Measurements from ENCODE around the gene ASIC2. TPM values are rescaled to one million over a fixed set of nuclear protein-coding genes. Genes with fewer than 3 reads are reported as not detected.

The ASIC2 gene
- total RNA-seq, 1 experiment from 2014 or later: not detected

DNA sequence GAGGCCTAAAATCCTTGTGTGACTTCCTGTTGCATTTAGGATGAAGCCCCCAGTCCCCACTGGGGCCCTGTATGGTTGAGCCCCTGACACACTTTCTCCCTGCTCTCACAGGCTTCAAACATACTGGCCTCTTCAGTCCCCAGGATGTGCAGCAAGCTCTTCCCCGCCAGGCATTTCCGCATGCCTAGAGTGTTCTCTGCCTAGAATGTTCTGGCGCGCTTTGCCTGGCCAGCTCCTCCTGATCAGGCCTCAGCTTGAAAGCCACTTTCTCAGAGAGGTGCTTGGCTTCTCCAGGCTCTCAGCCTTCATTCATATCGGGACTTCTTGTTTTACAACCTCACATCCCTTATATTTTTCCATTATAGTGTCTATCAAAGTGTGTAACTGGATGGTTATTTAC is 177.7 kb downstream of the ASIC2 start:
- no peak for DNase-seq
- no peaks in the 10 kb centered on the region for H3K4me1 ChIP-seq
- H3K27me3 ChIP-seq (replicated peaks; ENCODE audit: control insufficient read depth, insufficient read depth, low read length): peaks cover 1% of the 10 kb centered on the region; the same call in 1 of the 2 replicates
- Mint-ChIP-seq H3K9me3 (ENCODE audit: unreplicated experiment) (no peaks in the 10 kb centered on the region), H3K4me3 (ENCODE audit: unreplicated experiment) (no peak overlapping the region), H3K27me3 (ENCODE audit: insufficient read depth, unreplicated experiment) (peaks cover 26% of the 10 kb centered on the region), H3K36me3 (ENCODE audit: insufficient read depth, unreplicated experiment) (no peaks in the 10 kb centered on the region), H3K4me1 (ENCODE audit: low read depth, unreplicated experiment) (peaks cover 7% of the 10 kb centered on the region), H3K27ac (ENCODE audit: unreplicated experiment) (no peak overlapping the region)
- ChIA-PET POLR2A (no interaction called here), CTCF (no interaction called here)
- TF ChIP-seq, protein P1, sequence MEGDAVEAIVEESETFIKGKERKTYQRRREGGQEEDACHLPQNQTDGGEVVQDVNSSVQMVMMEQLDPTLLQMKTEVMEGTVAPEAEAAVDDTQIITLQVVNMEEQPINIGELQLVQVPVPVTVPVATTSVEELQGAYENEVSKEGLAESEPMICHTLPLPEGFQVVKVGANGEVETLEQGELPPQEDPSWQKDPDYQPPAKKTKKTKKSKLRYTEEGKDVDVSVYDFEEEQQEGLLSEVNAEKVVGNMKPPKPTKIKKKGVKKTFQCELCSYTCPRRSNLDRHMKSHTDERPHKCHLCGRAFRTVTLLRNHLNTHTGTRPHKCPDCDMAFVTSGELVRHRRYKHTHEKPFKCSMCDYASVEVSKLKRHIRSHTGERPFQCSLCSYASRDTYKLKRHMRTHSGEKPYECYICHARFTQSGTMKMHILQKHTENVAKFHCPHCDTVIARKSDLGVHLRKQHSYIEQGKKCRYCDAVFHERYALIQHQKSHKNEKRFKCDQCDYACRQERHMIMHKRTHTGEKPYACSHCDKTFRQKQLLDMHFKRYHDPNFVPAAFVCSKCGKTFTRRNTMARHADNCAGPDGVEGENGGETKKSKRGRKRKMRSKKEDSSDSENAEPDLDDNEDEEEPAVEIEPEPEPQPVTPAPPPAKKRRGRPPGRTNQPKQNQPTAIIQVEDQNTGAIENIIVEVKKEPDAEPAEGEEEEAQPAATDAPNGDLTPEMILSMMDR (IDR thresholded peaks at IDR 0.05; ENCODE audit: insufficient read depth in 1 of 2, low read depth in 1 of 2, low read length in 1 of 2, severe bottlenecking in 1 of 2, unreplicated experiment in 1 of 2): no peak
- intact Hi-C loops (cut with micrococcal nuclease; ENCODE audit: unreplicated experiment): no loop called here
- no peaks in the 10 kb centered on the region for H3K9me3 ChIP-seq
- no peaks in the 10 kb centered on the region for H3K36me3 ChIP-seq (ENCODE audit: control insufficient read depth, insufficient read depth, low read length)
- no peak overlapping the region for H3K4me3 ChIP-seq (ENCODE audit: low read depth, low read length)
- no TSS peak for BruUV-seq (replicated peaks)

DNA sequence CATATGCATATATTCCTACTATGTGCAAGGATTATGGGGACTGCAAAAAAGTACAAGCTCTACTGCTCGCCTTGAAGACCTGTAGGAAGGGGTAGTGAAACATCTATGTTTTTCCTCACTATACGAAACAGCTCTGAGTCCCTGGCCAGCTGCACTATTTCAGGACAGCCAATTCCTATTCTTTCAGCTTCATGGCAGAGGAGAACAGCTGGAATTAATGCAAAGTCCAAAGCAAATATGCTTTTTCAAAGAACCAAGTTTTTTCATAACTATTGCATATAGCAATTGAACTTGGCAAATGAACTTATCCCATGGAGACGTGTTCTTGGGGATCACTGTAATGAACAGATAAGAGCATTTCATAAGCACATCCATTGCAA is 179.1 kb downstream of the ASIC2 start:
- Mint-ChIP-seq H3K9me3 (ENCODE audit: unreplicated experiment) (no peaks in the 10 kb centered on the region), H3K4me1 (ENCODE audit: low read depth, unreplicated experiment) (peaks cover 7% of the 10 kb centered on the region), H3K4me3 (ENCODE audit: unreplicated experiment) (no peak overlapping the region), H3K36me3 (ENCODE audit: insufficient read depth, unreplicated experiment) (no peaks in the 10 kb centered on the region), H3K27me3 (ENCODE audit: insufficient read depth, unreplicated experiment) (peaks cover 26% of the 10 kb centered on the region), H3K27ac (ENCODE audit: unreplicated experiment) (no peak overlapping the region)
- POLR2A ChIA-PET: no interaction called here
- CTCF ChIA-PET: no interaction called here
- Histone ChIP-seq H3K4me3 (ENCODE audit: low read depth, low read length) (no peak overlapping the region), H3K27me3 (replicated peaks; ENCODE audit: control insufficient read depth, insufficient read depth, low read length) (peaks cover 1% of the 10 kb centered on the region), H3K36me3 (ENCODE audit: control insufficient read depth, insufficient read depth, low read length) (no peaks in the 10 kb centered on the region), H3K4me1 (no peaks in the 10 kb centered on the region), H3K9me3 (no peaks in the 10 kb centered on the region)
- BruUV-seq (replicated peaks): no TSS peak
- intact Hi-C loops (cut with micrococcal nuclease; ENCODE audit: unreplicated experiment): no loop called here
- TF ChIP-seq, protein P1 (IDR thresholded peaks at IDR 0.05; ENCODE audit: insufficient read depth in 1 of 2, low read depth in 1 of 2, low read length in 1 of 2, severe bottlenecking in 1 of 2, unreplicated experiment in 1 of 2): no peak
- DNase-seq: no peak

DNA sequence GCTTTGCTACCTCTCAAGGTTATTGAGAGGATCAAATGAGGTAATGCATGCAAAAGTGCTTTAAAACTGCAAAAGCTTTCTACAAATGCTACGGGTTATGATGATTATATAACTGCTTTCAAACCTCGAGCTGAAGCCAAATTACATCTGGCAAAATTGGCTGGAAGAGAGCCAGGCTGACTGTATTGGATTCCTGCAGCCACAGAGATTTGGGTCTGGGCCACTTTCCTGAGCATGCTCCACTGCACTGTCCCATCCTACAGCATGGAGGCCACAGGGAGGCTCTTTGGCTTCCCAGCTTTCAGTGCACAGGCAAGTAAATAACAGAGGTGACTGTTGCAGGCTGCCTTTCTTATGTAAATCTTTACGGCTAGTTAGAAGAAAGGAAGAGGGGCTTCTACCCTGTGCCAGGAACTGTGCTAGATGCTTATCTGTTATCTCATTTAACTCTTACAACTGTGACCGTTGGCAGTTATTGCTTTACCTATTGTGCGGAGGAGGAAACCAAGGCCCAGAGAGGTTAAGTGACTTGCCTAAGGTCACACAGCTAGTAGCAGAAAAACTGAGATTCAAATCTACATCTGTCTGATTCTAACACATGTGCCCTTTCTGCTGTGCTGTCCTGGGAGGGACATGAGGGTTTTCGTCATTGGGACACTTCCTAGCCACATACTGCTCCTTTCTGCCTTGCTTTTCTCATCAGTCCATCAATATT is 179.7 kb downstream of the ASIC2 start:
- Mint-ChIP-seq H3K36me3 (ENCODE audit: insufficient read depth, unreplicated experiment) (no peaks in the 10 kb centered on the region), H3K9me3 (ENCODE audit: unreplicated experiment) (no peaks in the 10 kb centered on the region), H3K4me3 (ENCODE audit: unreplicated experiment) (no peak overlapping the region), H3K27me3 (ENCODE audit: insufficient read depth, unreplicated experiment) (peaks cover 26% of the 10 kb centered on the region), H3K27ac (ENCODE audit: unreplicated experiment) (no peak overlapping the region), H3K4me1 (ENCODE audit: low read depth, unreplicated experiment) (peaks cover 7% of the 10 kb centered on the region)
- TF ChIP-seq, protein P1 (IDR thresholded peaks at IDR 0.05; ENCODE audit: insufficient read depth in 1 of 2, low read depth in 1 of 2, low read length in 1 of 2, severe bottlenecking in 1 of 2, unreplicated experiment in 1 of 2): no peak
- Histone ChIP-seq H3K27me3 (replicated peaks; ENCODE audit: control insufficient read depth, insufficient read depth, low read length) (peaks cover 1% of the 10 kb centered on the region), H3K36me3 (ENCODE audit: control insufficient read depth, insufficient read depth, low read length) (no peaks in the 10 kb centered on the region), H3K9me3 (no peaks in the 10 kb centered on the region), H3K4me1 (no peaks in the 10 kb centered on the region), H3K4me3 (ENCODE audit: low read depth, low read length) (no peak overlapping the region)
- CTCF ChIA-PET: no interaction called here
- intact Hi-C loops (cut with micrococcal nuclease; ENCODE audit: unreplicated experiment): no loop called here
- BruUV-seq (replicated peaks): no TSS peak
- DNase-seq: no peak
- POLR2A ChIA-PET: no interaction called here

All from Caco-2 (cell line).